NOMO-1 (cell line): ENCODE measurements around the gene WWP2.
"Not testable (repeated sequence)": the region's sequence is repeated elsewhere in the genome, so short reads cannot be mapped to it uniquely, and the experiment has no call there.

Experiments
- DNase-seq, 2 experiments: peaks; one replicate each; lab custom pipeline; 2025; ENCODE audit not compliant: unreplicated experiment in 2 of 2; lab: John Stamatoyannopoulos, UW

The WWP2 gene

GRCh38 chr16:69972935-69973334 is 210.8 kb downstream of the WWP2 start:
- DNase-seq, result not testable (repeated sequence)

- DNase-seq, result not testable (repeated sequence)
These were observed 223.1 kb downstream of the WWP2 start for GRCh38 chr16:69985196-69985595.
